NCI-H2029 (cell line): ENCODE measurements around the gene MTHFD1.

ENCODE experiments used
- DNase-seq: peaks from one replicate; lab custom pipeline; 2025; lab: John Stamatoyannopoulos, UW

Gene MTHFD1

GRCh38 chr14:64495252-64495651, 107.1 kb downstream of the MTHFD1 start:
- DNase-seq, result no peak

GRCh38 chr14:64496764-64497163, 108.6 kb downstream of the MTHFD1 start:
- DNase-seq, result no peak

- no peak for DNase-seq
Observed at GRCh38 chr14:64500088-64500487, 111.9 kb downstream of the MTHFD1 start.

- DNase-seq, result peak; percentile 10
Observed at GRCh38 chr14:64501411-64502171, 113.4 kb downstream of the MTHFD1 start.

- DNase-seq, result no peak
Observed at GRCh38 chr14:64502456-64502855, 114.3 kb downstream of the MTHFD1 start.

GRCh38 chr14:64502887-64503433, 114.8 kb downstream of the MTHFD1 start:
- DNase-seq, result no peak

- DNase-seq, result peak; percentile 74
Observed at GRCh38 chr14:64503434-64504309, 115.5 kb downstream of the MTHFD1 start, which contains the start of gene ZBTB25. Gene ZBTB25, minus strand, starts transcription at chr14:64503838. Its CDS starts 13,305 bp downstream, at chr14:64490533.

- DNase-seq, result peak; percentile 53
Observed at GRCh38 chr14:64504310-64504896, 116.2 kb downstream of the MTHFD1 start, which contains the start of gene ZBTB1. Gene ZBTB1, plus strand, starts transcription at chr14:64504770. Its CDS starts 16,735 bp downstream, at chr14:64521505.

- DNase-seq, result peak; percentile 45
Observed at GRCh38 chr14:64504897-64505794, 117.0 kb downstream of the MTHFD1 start.

GRCh38 chr14:64506721-64507120, 118.6 kb downstream of the MTHFD1 start:
- no peak for DNase-seq

GRCh38 chr14:64507376-64508156, 119.4 kb downstream of the MTHFD1 start:
- DNase-seq, result no peak

- no peak for DNase-seq
Observed at GRCh38 chr14:64508215-64508776, 120.1 kb downstream of the MTHFD1 start.

GRCh38 chr14:64509036-64509435, 120.9 kb downstream of the MTHFD1 start:
- no peak for DNase-seq
